HCT116 (cell line): Measurements from ENCODE around the gene HLA-E.

ENCODE experiments used
- ATF3 ChIP-seq: IDR thresholded peaks from 2 replicates; pipeline ENCODE4 v1.6.1; 2012
- CTCF ChIP-seq, 3 experiments: fragments of 200-600 bp in 1 of 3; sonication (generic) in 1 of 3; IDR thresholded peaks in 2 of 3; conservative IDR thresholded peaks in 1 of 3; 2 replicates each; pipeline ENCODE4 v1.5.1; 2012 to 2017; ENCODE audit warnings: low read depth in 2 of 3, low read length in 2 of 3, antibody characterized with exemption in 1 of 3, borderline replicate concordance in 1 of 3, control low read depth in 1 of 3, mild to moderate bottlenecking in 1 of 3, mixed read lengths in 1 of 3, mixed run types in 1 of 3, moderate library complexity in 1 of 3; ENCODE audit not compliant: insufficient read depth in 1 of 3
- EGR1 ChIP-seq: IDR thresholded peaks from 2 replicates; pipeline ENCODE4 v1.6.1; 2012; ENCODE audit warnings: low read depth
- EZH2phosphoT487 ChIP-seq: fragments of 200-600 bp; IDR thresholded peaks from 2 replicates; pipeline ENCODE4 v1.6.1; 2018; ENCODE audit warnings: antibody characterized with exemption, borderline replicate concordance
- FOSL1 ChIP-seq: IDR thresholded peaks from 2 replicates; pipeline ENCODE4 v1.6.1; 2012; ENCODE audit warnings: low read depth
- JUND ChIP-seq: IDR thresholded peaks from 2 replicates; pipeline ENCODE4 v1.6.1; 2012
- MAX ChIP-seq: IDR thresholded peaks from 2 replicates; pipeline ENCODE4 v1.6.1; 2012
- POLR2A ChIP-seq: IDR thresholded peaks from 2 replicates; pipeline ENCODE4 v1.7.0; 2011; ENCODE audit warnings: borderline replicate concordance; ENCODE audit not compliant: insufficient read depth, insufficient read length; ENCODE audit errors: extremely low read depth
- POLR2AphosphoS5 ChIP-seq: IDR thresholded peaks from 2 replicates; pipeline ENCODE4 v1.6.1; 2011; ENCODE audit warnings: mild to moderate bottlenecking, low read depth, low read length, moderate library complexity
- REST ChIP-seq: IDR thresholded peaks from 2 replicates; pipeline ENCODE4 v1.6.1; 2012; ENCODE audit warnings: low read depth
- TCF7L2 ChIP-seq: IDR thresholded peaks from 2 replicates; pipeline ENCODE4 v1.7.0; 2011; ENCODE audit warnings: borderline replicate concordance, inconsistent platforms; ENCODE audit not compliant: insufficient read depth, insufficient read length; ENCODE audit errors: extremely low read depth
- ZBTB33 ChIP-seq: IDR thresholded peaks from 2 replicates; pipeline ENCODE4 v1.6.1; 2011; ENCODE audit warnings: mild to moderate bottlenecking, low read length, moderate library complexity; ENCODE audit not compliant: insufficient replicate concordance; ENCODE audit errors: extremely low read depth
- ZFX ChIP-seq: fragments of 450-650 bp; IDR thresholded peaks from 2 replicates; pipeline ENCODE4 v1.6.1; 2017

- TF ChIP-seq CTCF (IDR thresholded peaks at IDR 0.05 in 2 of 3, conservative IDR thresholded peaks at IDR 0.05 in 1 of 3; ENCODE audit: borderline replicate concordance in 1 of 3, insufficient read depth in 1 of 3, low read depth in 2 of 3, low read length in 2 of 3) (no peak), POLR2A (no peak), FOSL1 (no peak), MAX (no peak), POLR2AphosphoS5 (no peak), JUND (no peak), REST (no peak), ZFX (no peak), ZBTB33 (no peak), EGR1 (no peak), TCF7L2 (no peak), EZH2phosphoT487 (no peak), ATF3 (no peak)
Measured at GRCh38 chr6:30508890-30509736, 19.8 kb downstream of the HLA-E start.
